ENCODE measurements around the gene ARHGEF38. TPM values are rescaled to one million over a fixed set of nuclear protein-coding genes. Genes with fewer than 3 reads are reported as not detected.

Gene ARHGEF38
- total RNA-seq, 2 donors from 2014 or later = 0.51 to 2.1 TPM

- no peaks in the 10 kb centered on the region for H3K36me3 ChIP-seq (ENCODE audit: control insufficient read depth, insufficient read depth, low read length)
- Mint-ChIP-seq H3K9me3 (no peaks in the 10 kb centered on the region), H3K27ac (no peak overlapping the region), H3K36me3 (ENCODE audit: low read depth) (no peaks in the 10 kb centered on the region), H3K27me3 (ENCODE audit: insufficient read depth) (peaks cover 3% of the 10 kb centered on the region), H3K4me1 (peaks cover 9% of the 10 kb centered on the region), H3K4me3 (no peak overlapping the region)
- no peaks in the 10 kb centered on the region for H3K27me3 ChIP-seq (ENCODE audit: control insufficient read depth, insufficient read depth, low read length, poor library complexity, severe bottlenecking)
- no peak overlapping the region for H3K9ac ChIP-seq (ENCODE audit: extremely low read depth, low read length, poor library complexity, severe bottlenecking)
- no peak for DNase-seq
- no peak overlapping the region for H3K4me3 ChIP-seq (ENCODE audit: low read length)
- WGBS, 2 experiments (ENCODE audit: insufficient coverage in 1 of 2, insufficient read length in 1 of 2) = 86 to 100% methylated on average over 3 to 7 of the region's 7 CpGs
- H3K4me1 ChIP-seq (ENCODE audit: control insufficient read depth, insufficient read depth, low read length) = no peaks in the 10 kb centered on the region
- H3K27ac ChIP-seq (ENCODE audit: low read depth, low read length) = no peak overlapping the region
- TF ChIP-seq CTCF (conservative IDR thresholded peaks at IDR 0.05) = no peak
- H3K9me3 ChIP-seq (ENCODE audit: control insufficient read depth, low read length) = no peaks in the 10 kb centered on the region
These were observed 41.9 kb downstream of the ARHGEF38 start for GRCh38 chr4:105594099-105595010.

- Mint-ChIP-seq H3K27me3 (ENCODE audit: insufficient read depth) (no peaks in the 10 kb centered on the region), H3K27ac (no peak overlapping the region), H3K9me3 (no peaks in the 10 kb centered on the region), H3K4me1 (peaks cover 10% of the 10 kb centered on the region), H3K4me3 (no peak overlapping the region), H3K36me3 (ENCODE audit: low read depth) (no peaks in the 10 kb centered on the region)
- TF ChIP-seq CTCF (conservative IDR thresholded peaks at IDR 0.05) = peak; percentile 46
- DNase-seq = peak; percentile 49
- Histone ChIP-seq H3K4me1 (ENCODE audit: control insufficient read depth, insufficient read depth, low read length) (peaks cover 8% of the 10 kb centered on the region), H3K27me3 (ENCODE audit: control insufficient read depth, insufficient read depth, low read length, poor library complexity, severe bottlenecking) (no peaks in the 10 kb centered on the region), H3K36me3 (ENCODE audit: control insufficient read depth, insufficient read depth, low read length) (no peaks in the 10 kb centered on the region), H3K4me3 (ENCODE audit: low read length) (no peak overlapping the region), H3K27ac (ENCODE audit: low read depth, low read length) (no peak overlapping the region), H3K9ac (ENCODE audit: extremely low read depth, low read length, poor library complexity, severe bottlenecking) (no peak overlapping the region), H3K9me3 (ENCODE audit: control insufficient read depth, low read length) (no peaks in the 10 kb centered on the region)
- WGBS, 2 experiments (ENCODE audit: insufficient coverage in 1 of 2, insufficient read length in 1 of 2) = 89 to 94% methylated on average over 4 to 6 of the region's 6 CpGs
These were observed 44.3 kb downstream of the ARHGEF38 start for GRCh38 chr4:105596684-105597083.

- H3K9ac ChIP-seq (ENCODE audit: extremely low read depth, low read length, poor library complexity, severe bottlenecking) = no peak overlapping the region
- H3K27ac ChIP-seq (ENCODE audit: low read depth, low read length) = no peak overlapping the region
- Mint-ChIP-seq H3K9me3 (no peaks in the 10 kb centered on the region), H3K4me3 (no peak overlapping the region), H3K36me3 (ENCODE audit: low read depth) (no peaks in the 10 kb centered on the region), H3K27ac (no peak overlapping the region), H3K4me1 (peaks cover 10% of the 10 kb centered on the region), H3K27me3 (ENCODE audit: insufficient read depth) (no peaks in the 10 kb centered on the region)
- DNase-seq = no peak
- no peaks in the 10 kb centered on the region for H3K9me3 ChIP-seq (ENCODE audit: control insufficient read depth, low read length)
- H3K4me1 ChIP-seq (ENCODE audit: control insufficient read depth, insufficient read depth, low read length) = peaks cover 12% of the 10 kb centered on the region
- TF ChIP-seq CTCF (conservative IDR thresholded peaks at IDR 0.05) = no peak
- H3K36me3 ChIP-seq (ENCODE audit: control insufficient read depth, insufficient read depth, low read length) = no peaks in the 10 kb centered on the region
- no peaks in the 10 kb centered on the region for H3K27me3 ChIP-seq (ENCODE audit: control insufficient read depth, insufficient read depth, low read length, poor library complexity, severe bottlenecking)
- 93% methylated on average over 3 of the region's 4 CpGs; no CpG with 5 or more reads in 1 of the 2 experiments for WGBS, 2 experiments (ENCODE audit: insufficient coverage in 1 of 2, insufficient read length in 1 of 2)
- H3K4me3 ChIP-seq (ENCODE audit: low read length) = no peak overlapping the region
These were observed 45.6 kb downstream of the ARHGEF38 start for GRCh38 chr4:105598052-105598451.

Measured in endodermal cell (in vitro differentiated cells).